HG02970 (cell line): ENCODE results near the gene CDSN.

Source experiments
- ATAC-seq: cut with Tn5 transposase; IDR thresholded peaks from one replicate; pipeline ENCODE4 v1.9.1; 2021; ENCODE audit warnings: mild to moderate bottlenecking, moderate library complexity, moderate number of reproducible peaks; ENCODE audit not compliant: unreplicated experiment, low FRiP score

The CDSN gene

DNA sequence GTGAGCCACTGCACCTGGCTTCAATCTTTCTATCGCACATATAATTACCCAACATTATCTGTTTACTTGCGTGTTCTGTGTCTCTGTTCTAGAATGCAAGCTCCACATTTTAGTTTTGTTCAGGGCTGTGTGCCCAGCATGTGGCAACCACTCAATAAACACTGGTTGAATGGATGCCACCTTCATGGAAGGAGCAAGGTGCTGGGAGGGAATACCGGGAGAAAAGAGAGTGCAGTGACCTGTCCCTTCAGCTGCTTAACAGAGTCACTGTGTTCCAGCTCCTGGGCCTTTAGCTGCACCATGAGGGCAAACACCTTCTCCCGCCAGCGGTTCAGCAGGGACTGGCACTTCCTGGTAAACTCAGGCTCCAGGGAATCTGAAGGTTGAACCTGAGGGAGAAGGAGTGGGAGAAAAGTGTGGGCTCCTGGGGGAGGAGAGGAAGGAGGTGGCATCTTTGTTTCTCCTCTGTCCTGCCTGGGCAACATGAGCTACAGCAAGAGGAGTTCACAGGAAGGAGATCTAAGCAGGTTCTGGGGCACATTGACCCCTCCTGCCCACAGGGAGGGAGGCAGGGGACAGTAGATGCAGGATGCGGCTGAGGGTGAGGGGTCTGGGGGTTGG, 29.7 kb upstream of the CDSN start:
- no peak for ATAC-seq

DNA sequence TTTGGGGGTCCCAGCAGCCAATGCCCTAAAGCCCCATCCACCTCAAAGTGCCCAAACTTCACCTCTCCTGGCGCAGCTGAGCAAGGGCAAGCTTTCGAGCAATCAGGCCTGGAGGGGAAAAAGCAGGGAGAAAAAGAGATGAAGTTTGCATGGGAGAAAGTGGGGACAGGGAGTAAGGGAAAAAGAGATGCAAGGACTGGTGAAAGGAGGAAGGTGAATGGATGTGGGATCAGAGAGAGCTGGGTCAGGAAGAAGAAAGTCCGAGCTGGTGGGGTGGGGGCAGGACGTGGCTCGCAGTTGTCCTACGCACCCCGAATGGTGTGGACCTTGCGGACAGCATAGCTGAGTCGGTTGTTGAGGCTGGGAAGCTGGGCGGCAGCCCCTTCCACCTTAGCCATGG, 25.1 kb upstream of the CDSN start:
- no peak for ATAC-seq

DNA sequence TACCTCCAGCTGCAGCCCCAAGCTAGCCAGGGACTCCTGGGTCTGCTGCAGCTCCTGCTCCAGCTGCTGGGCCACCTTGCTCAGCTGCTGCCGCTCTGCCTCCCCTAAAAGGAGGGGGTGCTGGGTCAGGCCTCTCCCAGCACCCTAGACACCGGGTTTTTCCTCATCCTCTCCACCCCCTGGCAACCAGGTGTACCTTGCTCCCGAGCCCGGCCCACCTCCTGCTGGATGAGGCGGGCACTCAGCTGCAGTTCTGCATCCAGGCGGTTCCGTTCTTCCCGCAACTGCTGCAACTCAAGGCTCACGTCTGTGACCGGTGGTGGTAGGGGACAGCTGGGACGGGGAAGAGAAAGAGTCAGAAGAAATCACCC, 24.7 kb upstream of the CDSN start:
- ATAC-seq = no peak

DNA sequence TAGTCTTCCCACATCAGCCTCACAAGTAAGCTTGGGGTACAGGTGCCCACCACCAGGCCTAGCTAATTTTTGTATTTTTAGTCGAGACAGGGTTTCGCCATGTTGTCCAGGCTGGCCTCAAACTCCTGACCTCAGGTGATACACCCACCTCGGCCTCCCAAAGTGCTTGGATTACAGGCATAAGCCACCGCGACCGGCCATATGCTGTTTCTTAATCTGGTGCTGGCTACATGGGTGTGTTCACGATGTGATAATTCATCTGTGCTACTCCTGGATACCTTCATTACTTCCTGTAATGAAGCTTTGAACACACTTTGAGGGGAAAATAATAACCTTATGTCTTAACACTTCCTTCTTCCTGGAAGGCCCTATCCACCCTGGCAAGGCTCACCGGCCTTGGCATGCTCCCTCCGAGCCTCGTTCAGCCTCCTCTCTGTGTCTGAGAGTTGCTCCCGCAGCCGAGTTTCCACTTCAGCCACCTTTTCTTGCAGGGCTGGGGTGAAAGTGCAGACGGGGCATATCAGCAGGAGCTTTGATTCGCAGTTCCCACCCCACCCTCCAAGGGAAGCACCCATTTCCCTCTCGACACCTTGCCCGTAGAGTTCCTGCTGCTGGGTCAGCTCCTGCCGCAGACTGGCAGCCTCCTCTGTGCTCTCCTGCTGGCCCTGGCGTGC, 24.2 kb upstream of the CDSN start:
- no peak for ATAC-seq

DNA sequence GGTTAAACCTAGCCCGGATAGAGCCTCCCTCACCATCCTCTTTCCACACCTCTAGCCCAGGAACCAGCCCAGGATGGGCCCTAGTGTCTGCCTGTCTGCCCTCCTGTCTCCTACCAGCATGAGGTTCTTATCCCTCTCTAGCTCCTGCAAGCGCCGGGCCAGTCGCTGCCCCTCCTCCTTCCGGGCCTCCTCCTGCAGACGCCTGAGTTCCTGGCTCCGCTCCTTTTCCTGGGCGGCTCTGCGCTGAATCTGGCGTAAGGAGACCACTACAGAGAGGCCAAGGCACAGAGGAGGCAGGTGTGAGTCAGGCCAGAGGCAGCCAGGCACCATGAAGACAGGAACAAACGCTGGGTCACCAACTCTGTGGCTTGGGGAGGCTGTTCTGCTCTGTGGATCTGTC, 22.9 kb upstream of the CDSN start:
- ATAC-seq = no peak

DNA sequence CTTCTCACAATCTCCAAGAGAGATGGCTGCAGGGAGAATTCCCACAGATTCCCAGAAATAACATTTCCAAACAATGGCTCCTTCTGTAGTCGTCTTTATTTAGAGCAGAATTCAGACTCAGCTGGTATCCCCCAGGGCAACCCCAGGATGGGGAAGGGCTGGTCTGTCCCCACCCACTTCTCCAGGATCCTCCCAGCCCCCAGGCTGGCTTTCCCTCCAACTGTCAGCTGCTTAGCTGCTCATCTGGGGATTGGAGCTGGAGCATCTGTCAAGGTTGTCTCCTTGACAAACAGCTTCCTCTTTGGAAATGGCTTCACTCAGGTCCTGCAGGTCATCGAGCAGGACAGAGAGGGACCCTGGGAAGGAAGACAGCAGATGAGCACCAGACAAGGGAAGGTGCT, 22.1 kb upstream of the CDSN start:
- no peak for ATAC-seq

DNA sequence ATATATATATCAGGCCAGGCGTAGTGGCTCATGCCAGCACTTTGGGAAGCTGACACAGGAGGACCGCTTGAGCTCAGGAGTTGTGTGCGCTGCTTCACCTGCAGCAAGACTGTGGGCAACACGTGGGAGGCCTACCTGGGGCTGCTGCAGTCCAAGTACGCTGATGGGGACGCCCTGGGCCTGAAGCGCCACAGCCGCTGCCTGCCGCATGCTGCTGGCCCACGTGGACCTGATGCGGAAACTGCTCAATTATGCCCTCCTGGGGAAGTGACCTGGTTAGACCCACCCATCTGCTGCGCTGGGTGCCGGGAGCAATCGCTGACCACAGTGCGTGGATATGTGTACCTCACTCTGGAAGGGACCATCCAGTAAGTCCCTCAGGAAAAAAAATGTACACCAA, 20.4 kb upstream of the CDSN start:
- no peak for ATAC-seq

DNA sequence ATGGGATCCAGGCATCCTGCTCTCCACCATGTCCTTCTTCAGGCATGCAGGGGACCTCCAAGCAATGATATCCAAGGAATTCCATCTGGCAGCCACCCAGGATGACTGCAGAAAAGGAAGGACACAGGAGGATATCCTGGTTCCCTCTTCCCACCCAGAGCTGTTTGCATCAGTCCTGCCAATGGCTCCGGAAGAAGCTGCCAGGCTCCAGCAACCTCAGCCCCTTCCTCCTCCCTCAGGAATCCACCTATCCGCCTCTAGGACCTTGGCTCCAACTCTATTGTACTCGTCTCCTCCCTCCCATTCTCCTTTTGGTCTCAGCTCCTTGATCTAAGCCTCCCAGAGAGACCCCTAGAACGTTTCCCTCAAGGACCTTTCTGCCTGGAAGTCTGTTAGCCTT, 19.4 kb upstream of the CDSN start:
- ATAC-seq = no peak

DNA sequence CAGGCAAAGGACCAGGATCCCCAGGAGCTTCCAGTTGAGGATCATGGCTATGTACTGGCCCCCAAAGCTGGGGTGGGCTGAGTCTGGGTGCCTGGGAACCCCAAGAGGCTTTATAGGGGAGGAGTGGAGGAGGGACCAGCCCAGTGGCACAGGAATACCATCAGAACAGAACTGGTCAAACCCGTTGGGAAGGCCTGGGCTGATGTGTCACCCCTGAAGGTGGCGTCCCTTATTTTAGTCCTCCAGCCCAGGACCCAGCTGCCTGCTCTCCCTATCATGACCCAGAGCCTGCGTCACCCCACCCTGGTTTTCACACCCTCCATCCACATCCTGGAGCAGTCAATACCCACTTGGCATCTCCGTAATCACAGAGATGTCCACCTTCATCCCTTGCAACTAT, 18.7 kb upstream of the CDSN start, which contains the start of gene PSORS1C2:
Gene PSORS1C2, minus strand, starts transcription at position 85 of the 400 bp plus-strand sequence. Its CDS starts 40 bp downstream, at position 45.
- no peak for ATAC-seq

DNA sequence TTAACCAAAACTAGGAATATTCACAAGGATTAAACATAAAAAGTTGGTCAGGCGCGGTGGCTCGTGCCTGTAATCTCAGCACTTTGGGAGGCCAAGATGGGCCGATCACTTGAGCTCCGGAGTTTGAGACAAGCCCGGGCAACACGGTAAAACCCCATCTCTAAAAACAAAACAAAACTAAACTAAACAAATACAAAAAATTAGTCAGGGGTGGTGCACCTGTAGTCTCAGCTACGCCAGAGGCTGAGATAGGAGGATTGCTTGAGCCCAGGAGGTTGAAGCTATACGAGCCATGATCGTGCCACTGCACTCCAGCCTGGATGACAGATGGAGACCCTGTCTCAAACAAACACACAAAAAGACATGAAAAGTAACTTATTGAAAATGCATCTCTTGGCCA, 15.5 kb upstream of the CDSN start:
- ATAC-seq = no peak

DNA sequence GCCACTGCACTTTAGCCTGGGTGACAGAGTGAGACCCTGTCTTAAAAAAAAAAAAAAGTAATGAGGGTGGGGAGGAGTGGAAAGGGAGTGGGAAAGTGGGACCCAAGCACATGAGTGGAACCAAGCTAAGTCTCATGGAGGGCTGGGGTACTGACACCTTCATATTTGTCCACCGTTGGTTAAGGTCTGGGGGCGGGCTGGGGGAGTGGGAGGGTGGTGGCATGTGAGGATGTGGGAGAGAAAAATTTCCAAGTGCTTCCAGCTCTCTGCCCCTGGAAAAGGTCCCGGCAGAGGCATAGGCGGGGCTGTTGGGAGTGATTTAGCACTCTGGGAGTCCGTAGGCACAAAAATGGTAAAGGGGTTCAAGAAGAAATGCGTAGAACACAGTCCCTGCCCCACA, 12.6 kb upstream of the CDSN start:
- ATAC-seq = no peak

DNA sequence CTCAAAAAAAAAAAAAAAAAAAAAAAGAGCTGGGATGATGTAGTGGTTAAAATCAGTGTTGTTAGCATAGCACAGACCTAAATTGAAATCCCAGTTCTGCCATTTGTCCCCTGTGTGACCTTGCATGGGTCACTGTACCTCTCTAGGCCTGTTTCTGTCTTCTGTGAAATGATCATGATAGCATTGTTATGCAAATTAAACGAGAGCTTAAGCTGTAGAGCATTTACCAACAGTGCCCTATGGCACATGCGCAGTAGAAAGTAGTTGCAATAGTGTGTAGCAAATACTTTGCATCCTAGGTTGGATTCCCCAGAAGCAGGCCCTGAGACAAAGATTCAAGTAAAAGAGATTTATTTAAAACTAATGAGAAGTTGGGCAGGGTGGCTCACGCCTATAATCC, 11.3 kb upstream of the CDSN start:
- ATAC-seq = no peak

DNA sequence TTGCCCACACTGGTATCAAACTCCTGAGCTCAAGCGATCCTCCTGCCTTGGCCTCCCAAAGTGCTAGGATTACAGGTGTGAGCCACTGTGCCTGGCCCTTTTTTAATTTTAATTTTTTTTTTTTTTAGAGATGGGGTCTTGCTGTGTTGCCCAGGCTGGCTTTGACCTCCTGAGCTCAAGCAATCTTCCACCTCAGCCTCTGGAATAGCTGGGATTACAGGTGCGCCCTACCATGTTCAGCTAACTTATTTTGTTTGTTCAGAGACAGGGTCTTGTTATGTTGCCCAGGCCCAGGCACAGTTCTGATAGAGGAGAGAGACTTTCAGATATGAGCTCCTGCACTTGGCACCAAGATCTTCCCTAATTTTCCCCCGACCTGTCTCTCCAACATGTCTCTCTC, 10.5 kb upstream of the CDSN start:
- ATAC-seq = no peak

DNA sequence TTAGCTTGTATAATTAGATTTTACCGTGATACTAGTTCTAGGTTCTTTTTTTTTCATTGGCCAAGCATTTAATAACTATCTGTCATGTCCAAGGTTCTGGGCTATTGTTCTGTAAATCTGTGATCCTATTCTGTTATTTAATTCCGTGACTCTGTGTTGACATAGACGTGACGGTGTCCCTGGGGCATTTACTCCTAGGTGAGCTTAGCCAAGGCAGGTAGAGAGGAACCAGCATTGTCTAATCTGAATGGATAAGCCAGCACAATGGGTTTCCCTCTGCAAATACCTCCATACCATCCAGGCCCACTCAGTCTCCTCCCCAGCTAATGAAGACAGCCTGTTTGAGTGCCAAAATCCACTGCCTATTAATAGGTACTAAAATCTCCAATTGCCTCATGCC, 8.9 kb upstream of the CDSN start:
- no peak for ATAC-seq

DNA sequence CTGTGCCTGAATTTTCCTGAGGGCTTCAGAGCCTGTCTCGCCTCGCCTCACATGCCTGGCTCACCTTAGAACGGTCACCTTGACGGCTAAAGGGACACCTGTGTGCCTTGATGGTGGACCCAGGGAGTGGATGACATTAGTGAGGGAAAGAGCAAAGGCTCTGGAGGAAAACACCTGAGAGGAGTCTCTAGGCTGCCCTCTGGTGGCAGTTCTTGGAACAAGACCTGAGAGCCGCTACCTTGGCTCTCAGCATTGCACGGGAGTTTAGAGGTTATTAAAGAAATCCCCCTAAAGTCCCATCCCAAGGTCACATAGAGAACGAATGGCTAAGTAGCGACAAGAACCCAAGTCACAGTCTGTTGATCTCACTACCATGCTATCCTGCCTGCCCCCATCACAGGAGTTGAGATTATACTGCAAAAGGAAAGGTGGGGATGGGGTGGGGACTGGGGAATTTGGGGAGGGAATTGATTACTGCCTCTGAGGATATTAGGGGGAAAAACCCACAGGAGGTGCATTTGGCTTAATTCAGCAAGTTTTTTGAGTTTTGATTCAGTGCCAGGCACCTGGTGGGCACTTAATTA, 7.9 kb upstream of the CDSN start:
- no peak for ATAC-seq

DNA sequence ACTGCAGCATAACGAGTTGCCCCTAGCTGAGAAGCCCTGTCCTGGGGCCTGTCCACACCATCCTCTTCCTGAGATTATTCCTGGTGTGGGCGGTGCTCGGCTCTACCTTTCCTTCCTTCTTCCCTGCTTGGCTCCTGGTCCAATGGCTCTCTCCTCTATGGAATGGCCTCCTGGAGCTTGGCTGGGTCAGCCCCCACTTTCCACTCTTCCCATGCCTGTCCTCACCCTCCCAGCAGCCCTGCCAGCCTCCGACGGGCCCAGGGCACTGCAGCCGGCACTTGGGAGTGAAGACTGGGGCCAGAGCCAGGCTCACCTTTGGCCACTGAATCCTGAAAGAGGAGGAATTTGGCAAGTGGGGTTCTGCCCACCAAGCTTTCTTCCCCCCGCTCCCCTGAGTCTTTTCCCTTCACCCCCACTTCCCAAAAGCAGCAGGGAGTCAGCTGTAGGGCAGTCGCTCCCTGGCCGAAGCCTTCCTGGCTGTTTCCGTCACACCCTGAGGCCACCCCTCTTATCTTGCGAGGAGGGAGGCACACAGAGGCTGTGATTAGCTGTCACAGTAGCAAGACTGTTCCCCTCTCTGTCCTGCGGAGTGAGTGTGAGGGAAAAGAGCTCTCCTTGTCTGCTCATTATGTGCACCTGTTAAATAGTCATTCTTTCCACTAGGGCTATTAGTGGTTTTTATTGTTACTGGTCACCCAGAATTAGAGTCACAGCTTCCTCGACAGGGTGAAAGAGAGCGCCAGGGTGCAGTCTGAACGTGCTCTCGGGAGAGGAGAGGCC, 6.3 kb upstream of the CDSN start:
- no peak for ATAC-seq

DNA sequence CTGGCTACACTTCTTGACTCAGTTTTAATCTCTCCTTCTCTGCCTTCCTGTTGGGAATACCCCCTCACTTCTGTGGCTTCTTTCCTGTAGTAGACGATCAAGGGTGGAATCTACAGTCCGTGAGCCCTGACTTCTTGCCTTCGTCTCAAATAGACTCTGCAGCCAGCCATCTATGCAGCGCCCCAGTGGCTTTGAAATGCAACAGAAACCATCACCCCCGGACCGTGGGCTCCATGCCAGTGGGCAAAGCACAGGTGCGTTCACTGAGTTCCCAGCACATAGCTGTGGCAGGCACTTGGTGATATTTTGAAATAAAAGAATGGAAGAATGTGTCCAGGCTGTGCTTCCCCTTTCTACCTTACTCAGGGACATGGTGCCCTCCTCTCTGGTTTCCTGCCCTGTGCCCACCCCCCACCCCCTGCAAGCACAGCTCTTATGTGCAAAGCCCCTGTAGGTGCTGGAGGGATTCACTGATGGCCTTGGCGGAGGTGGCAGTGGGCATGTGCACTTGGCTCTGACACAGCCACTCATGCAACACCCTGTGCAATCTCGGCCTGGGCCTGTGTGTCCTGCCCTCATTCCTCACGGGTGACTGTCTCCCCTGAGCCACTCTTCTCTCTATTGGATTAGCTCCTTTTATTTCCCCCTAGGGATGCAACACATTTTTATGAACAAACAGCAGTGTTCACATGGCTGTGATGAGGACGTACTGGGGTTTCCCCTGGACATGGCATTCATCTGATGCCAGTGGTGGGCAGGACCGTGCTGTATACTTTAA, 5.5 kb upstream of the CDSN start:
- no peak for ATAC-seq

DNA sequence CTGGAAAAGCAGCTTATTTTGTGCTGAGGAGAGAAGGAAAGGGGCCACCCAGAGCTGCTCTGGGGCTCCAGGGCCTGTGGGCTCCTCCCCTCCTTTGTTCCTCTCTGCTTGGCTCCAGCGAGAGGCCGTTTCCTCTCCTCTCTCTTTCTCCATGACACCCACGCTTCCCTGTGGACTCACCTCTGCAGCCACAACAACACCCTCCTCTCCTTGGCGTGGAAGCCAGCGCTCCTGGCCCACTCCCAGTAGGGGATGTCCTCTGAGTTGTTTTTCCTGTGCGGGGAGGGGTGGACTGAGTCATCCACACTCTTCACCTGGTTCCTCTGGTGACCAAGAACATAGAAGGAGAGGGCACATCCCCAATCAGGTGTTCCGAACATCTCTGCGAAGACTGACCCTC, 4.9 kb upstream of the CDSN start:
- ATAC-seq = no peak

DNA sequence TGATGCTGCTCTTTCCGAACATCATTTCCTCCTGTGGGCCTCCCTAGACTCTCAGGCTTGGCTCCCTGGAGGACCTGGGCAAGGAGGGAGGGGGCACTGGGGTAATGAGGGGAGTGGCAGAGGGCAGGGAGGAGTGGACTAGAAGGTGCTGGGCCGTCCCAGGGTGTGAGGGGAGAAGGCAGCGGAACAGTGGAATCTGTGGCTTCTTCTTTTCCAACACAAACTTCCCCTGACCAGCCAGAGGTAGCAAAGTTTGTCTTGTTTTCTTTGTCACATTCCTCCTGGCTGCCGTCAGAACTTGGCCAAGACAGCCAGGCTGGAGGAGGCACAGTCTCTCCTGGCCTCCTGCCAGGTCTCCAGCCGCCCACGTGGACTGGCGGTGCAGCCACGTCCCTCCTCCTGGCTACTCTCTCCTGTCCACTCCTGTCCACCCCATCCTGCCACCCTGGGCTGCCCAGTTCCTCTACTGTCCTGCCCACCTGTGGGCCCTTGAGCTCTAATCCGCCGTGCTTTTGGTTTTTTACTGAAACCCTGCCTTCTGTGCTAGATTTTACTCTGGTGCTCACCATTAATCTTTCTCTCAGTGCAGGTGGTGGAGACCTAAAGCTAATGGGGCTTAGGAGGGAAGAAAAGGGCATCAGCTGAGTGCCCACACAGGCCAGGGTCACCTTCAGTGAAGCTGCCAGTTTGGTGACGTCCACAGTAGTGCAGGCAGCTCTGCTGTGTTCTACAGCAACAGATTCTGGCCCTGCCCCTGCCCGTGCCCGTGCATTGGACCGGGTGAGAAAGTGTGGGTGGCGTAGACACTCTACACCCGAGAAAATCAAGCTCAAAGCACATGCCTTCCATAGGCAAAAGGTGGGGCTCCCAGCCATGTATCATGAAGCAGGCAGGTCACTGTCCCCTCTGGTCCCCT, 2.8 kb upstream of the CDSN start:
- ATAC-seq = no peak
